Stimulated activated naive B cell treated with anti-CD40 and anti-IgM and Interleukin-4, amounts not matched to agents 10 μg/mL and 1 μg/mL and 100 μg/mL, for 72 hours (primary cell): Measurements from ENCODE around the gene SFSWAP.
"Not testable (repeated sequence)": the region's sequence is repeated elsewhere in the genome, so short reads cannot be mapped to it uniquely, and the experiment has no call there.

Experiments used
- ATAC-seq, 2 donors: fragments of 150-1000 bp; cut with Tn5 transposase; replicated peaks; 2 replicates each; pipeline ENCODE4 v1.10.0; 2021; ENCODE audit warnings: moderate library complexity in 1 of 2
- DNase-seq: peaks from one replicate; pipeline ENCODE4 v3.0.0; 2021
- H3K27ac Mint-ChIP-seq: one replicate; pipeline ENCODE4 v1.8.0; 2022; ENCODE audit warnings: mild to moderate bottlenecking, mixed read lengths
- H3K27me3 Mint-ChIP-seq, 2 donors: one replicate each; pipeline ENCODE4 v1.8.0; 2022; ENCODE audit warnings: mixed read lengths in 2 of 2
- H3K36me3 Mint-ChIP-seq, 2 donors: one replicate each; pipeline ENCODE4 v1.8.0; 2022; ENCODE audit warnings: mixed read lengths in 2 of 2, mild to moderate bottlenecking in 1 of 2
- H3K4me1 Mint-ChIP-seq, 2 donors: one replicate each; pipeline ENCODE4 v1.8.0; 2022; ENCODE audit warnings: mixed read lengths in 2 of 2, mild to moderate bottlenecking in 1 of 2
- H3K4me3 Mint-ChIP-seq, 2 donors: one replicate each; pipeline ENCODE4 v1.8.0; 2022; ENCODE audit warnings: mild to moderate bottlenecking in 2 of 2, mixed read lengths in 2 of 2, moderate library complexity in 1 of 2
- H3K9me3 Mint-ChIP-seq, 2 donors: one replicate each; pipeline ENCODE4 v1.8.0; 2022; ENCODE audit warnings: mixed read lengths in 2 of 2, mild to moderate bottlenecking in 1 of 2

The SFSWAP gene

DNA sequence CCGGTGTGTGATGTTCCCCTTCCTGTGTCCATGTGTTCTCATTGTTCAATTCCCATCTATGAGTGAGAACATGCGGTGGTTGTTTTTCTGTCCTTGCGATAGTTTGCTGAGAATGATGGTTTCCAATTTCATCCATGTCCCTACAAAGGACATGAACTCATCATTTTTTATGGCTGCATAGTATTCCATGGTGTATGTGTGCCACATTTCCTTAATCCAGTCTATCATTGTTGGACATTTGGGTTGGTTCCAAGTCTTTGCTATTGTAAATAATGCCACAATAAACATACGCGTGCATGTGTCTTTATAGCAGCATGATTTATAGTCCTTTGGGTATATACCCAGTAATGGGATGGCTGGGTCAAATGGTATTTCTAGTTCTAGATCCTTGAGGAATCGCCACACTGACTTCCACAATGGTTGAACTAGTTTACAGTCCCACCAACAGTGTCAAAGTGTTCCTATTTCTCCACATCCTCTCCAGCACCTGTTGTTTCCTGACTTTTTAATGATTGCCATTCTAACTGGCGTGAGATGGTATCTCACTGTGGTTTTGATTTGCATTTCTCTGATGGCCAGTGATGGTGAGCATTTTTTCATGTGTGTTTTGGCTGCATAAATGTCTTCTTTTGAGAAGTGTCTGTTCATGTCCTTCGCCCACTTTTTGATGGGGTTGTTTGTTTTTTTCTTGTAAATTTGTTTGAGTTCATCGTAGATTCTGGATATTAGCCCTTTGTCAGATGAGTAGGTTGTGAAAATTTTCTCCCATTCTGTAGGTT, 98.8 kb downstream of the SFSWAP start:
- H3K9me3 Mint-ChIP-seq, H3K4me1 Mint-ChIP-seq, DNase-seq, ATAC-seq, H3K27me3 Mint-ChIP-seq: not testable (repeated sequence)
- Mint-ChIP-seq H3K27ac (peak overlapping the region; percentile 37), H3K36me3 (peaks cover 12 to 17% of the 10 kb centered on the region in 2 donors), H3K4me3 (peak overlapping the region; percentile 64 to 70)

DNA sequence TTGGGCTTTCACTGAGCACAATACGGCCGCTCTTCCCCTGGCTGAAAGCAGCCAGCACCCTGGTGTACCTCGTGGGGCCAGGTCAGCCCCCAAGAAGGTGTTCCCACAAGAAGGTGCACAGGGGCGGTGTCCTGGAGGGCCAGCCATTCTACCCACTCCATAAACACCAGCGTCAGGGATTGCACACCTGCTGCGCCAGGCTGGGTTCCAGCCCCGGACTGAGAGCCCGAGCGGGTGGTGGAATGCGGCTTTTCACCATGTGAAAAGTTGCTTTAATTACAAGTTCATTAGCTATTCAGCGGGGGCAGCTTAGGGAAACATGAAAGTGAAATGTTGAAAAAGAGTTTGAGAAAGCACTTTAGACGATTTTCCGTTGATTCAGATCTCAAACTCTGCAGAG, 99.8 kb downstream of the SFSWAP start:
- no peak overlapping the region for H3K4me3 Mint-ChIP-seq
- H3K4me1 Mint-ChIP-seq, result peaks cover 0 to 2% of the 10 kb centered on the region in 2 donors
- DNase-seq (no peak), ATAC-seq (no peak)
- H3K27ac Mint-ChIP-seq, result peak overlapping the region; percentile 75
- peaks cover 5% of the 10 kb centered on the region in 2 donors for H3K9me3 Mint-ChIP-seq
- H3K36me3 Mint-ChIP-seq, result peaks cover 12 to 17% of the 10 kb centered on the region in 2 donors
- no peaks in the 10 kb centered on the region for H3K27me3 Mint-ChIP-seq

DNA sequence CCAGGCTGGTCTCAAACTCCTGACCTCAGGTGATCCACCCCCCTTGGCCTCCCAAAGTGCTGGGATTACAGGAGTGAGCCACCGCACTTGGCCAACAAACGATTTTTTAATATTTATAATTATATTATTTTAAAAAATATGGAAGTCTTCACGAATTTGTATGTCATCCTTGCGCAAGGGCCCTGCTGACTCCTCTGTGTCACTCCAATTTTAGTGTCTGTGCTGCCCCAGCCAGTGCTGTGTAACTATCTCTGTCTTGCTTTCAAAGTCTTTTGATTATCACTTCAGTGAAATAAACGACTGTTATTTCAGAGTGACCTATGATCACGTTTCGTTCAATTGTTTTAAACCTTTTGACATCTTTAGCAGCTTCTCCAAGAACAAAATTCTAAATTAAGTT, 104.2 kb downstream of the SFSWAP start:
- H3K4me3 Mint-ChIP-seq, result no peak overlapping the region
- H3K27me3 Mint-ChIP-seq, result no peaks in the 10 kb centered on the region
- ATAC-seq (no peak), DNase-seq (no peak)
- H3K4me1 Mint-ChIP-seq, result peaks cover 8 to 24% of the 10 kb centered on the region in 2 donors
- H3K27ac Mint-ChIP-seq, result no peak overlapping the region
- H3K36me3 Mint-ChIP-seq, result peaks cover 19 to 30% of the 10 kb centered on the region in 2 donors
- H3K9me3 Mint-ChIP-seq, result peaks cover 5% of the 10 kb centered on the region in 2 donors

DNA sequence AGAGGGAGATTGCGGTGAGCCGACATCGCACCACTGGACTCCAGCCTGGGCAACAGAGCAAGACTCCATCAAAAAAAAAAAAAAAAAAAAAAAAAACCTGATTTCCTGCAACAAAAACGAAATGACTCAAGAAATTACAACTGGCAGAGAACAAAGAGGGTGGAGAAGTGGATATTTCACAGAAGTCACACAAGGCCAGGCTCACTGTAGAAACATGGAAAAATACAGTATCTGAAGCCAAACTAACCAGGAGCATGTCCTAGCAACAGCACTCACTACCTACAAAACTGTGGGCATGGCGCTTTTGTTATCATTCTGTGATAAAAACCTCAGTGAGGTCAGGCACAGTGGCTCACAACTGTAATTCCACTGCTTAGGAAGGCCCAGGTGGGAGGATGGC, 105.6 kb downstream of the SFSWAP start:
- H3K27me3 Mint-ChIP-seq, result no peaks in the 10 kb centered on the region
- H3K36me3 Mint-ChIP-seq, result peaks cover 19 to 30% of the 10 kb centered on the region in 2 donors
- H3K27ac Mint-ChIP-seq, result no peak overlapping the region
- no peak overlapping the region for H3K4me3 Mint-ChIP-seq
- H3K9me3 Mint-ChIP-seq, result peaks cover 5% of the 10 kb centered on the region in 2 donors
- DNase-seq, result no peak
- peaks cover 11 to 33% of the 10 kb centered on the region in 2 donors for H3K4me1 Mint-ChIP-seq
- no peak for ATAC-seq

DNA sequence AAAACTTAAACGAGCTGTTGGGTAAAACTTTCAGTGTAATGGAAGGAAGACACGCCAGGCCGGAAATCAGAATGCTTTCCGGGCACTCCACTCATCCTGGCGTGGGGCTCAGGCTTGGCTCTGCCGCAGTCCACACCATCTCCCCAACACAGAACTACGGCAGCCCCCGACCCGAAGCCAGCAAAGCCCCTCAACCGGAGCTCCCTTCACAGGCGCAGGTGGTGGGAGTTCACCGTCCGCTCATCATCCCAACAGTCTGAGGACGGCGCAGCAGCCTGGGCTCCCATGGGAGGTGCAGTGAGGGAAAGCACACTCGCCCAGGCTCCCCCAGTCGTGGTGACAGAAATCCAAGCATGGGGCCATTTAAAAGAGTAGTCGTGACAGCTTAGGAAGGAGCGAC, 106.4 kb downstream of the SFSWAP start:
- peaks cover 14 to 39% of the 10 kb centered on the region in 2 donors for H3K4me1 Mint-ChIP-seq
- no peaks in the 10 kb centered on the region for H3K27me3 Mint-ChIP-seq
- peaks cover 5% of the 10 kb centered on the region in 2 donors for H3K9me3 Mint-ChIP-seq
- no peak overlapping the region for H3K4me3 Mint-ChIP-seq
- ATAC-seq, result no peak
- H3K27ac Mint-ChIP-seq, result peak overlapping the region; percentile 73
- no peak for DNase-seq
- peaks cover 14 to 22% of the 10 kb centered on the region in 2 donors for H3K36me3 Mint-ChIP-seq

DNA sequence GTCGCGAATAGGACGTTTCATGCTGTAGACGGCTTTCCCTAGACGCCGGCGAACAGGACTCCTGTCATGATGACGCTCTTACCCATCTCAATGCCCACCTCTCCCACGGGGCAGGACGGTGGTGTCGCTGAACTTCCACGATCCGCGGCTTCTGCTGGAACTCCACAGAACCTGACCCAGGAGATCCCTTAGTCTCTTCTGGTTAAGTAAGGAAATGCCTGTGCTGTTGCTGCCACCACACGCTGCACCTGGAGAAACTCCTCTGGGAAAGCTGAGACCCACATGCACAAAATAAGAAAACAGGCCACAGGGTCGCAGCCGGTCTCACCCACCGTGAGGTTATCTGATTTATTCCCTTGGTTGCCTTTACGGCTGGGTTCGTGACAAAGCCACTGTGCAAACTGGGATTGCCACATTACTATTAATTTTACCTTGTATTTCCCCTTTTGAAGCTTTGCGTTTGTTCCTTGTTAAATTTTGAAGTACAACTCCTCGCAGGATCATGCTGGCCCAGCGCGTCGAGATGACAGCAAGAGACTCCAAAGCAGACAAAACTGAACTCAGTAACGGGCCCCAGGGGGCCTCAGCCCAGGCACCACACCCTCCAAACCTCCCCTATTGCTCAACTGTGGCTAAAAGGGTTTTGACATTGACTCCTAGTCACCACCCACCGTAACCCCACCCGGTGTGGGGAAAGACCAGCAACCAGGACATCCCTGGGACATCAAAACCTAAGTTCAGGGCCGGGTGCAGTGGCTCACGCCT, 108.1 kb downstream of the SFSWAP start:
- H3K27ac Mint-ChIP-seq, result peak overlapping the region; percentile 37
- H3K4me1 Mint-ChIP-seq, result peaks cover 14 to 39% of the 10 kb centered on the region in 2 donors
- H3K27me3 Mint-ChIP-seq, result no peaks in the 10 kb centered on the region
- ATAC-seq (peak; percentile 80 to 84), DNase-seq (no peak)
- H3K9me3 Mint-ChIP-seq, result no peaks in the 10 kb centered on the region
- peaks cover 7 to 12% of the 10 kb centered on the region in 2 donors for H3K36me3 Mint-ChIP-seq
- H3K4me3 Mint-ChIP-seq, result peak overlapping the region in 1 of 2 donors; percentile 58

DNA sequence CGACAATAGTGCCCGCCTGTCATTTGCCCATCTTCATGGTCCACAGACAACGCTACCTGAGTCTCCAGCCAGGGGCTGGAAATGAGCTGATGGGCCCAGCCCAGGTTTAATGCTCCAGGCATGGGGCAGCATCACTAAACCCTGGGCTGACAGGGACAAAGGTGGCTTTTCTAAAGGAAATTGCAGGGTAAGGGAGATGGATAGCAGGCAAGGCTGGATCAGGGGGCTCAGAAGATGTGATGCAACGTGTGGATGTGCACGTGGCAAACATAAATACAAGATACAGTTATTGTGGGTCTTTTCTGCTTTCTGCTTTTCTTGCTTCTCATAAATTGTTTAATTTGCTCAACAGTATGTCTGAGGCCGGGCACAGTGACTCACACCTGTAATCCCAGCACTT, 113.6 kb downstream of the SFSWAP start:
- Mint-ChIP-seq H3K36me3 (peaks cover 0 to under 1% of the 10 kb centered on the region in 2 donors), H3K27me3 (peaks cover 0 to 4% of the 10 kb centered on the region in 2 donors), H3K27ac (no peak overlapping the region), H3K4me1 (peaks cover 21 to 45% of the 10 kb centered on the region in 2 donors), H3K4me3 (no peak overlapping the region), H3K9me3 (no peaks in the 10 kb centered on the region)
- ATAC-seq (no peak), DNase-seq (no peak)

DNA sequence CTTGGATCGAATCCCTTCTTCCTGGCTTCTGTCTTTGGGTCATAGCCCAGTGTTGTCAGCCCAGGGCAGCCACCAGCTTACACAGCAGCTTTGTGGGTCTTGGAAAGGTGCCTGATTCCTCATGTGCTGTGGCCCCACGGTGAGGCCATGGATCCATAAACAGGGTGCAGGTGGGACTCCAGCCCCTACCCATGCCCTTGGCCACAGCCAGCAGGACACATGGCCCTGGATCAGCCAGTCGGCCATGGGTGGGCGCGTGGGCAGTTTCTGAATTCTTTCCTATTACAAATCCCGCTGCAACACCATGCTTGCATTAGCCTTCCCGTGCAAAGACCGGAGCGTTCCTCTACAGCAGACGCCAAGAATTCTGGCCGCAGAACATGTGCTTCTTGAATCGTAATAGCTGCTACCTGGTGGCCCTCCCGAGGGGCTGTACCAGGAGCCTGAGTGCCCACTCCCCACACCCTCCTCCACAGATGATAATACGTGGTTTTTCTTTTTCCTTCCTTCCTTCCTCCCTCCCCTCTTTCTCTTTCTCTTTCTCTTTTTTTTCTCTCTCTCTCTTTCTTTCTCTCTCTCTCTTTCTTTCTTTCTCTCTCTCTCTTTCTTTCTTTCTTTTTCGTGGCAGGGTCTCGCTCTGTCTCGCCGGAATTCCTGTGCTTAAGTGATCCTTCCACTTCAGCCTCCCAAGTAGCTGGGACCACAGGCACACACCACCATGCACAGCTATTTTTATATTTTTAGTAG, 114.4 kb downstream of the SFSWAP start:
- no peak overlapping the region for H3K4me3 Mint-ChIP-seq
- ATAC-seq, result no peak
- DNase-seq, result no peak
- no peaks in the 10 kb centered on the region for H3K9me3 Mint-ChIP-seq
- H3K4me1 Mint-ChIP-seq, result peaks cover 25 to 42% of the 10 kb centered on the region in 2 donors
- H3K36me3 Mint-ChIP-seq, result no peaks in the 10 kb centered on the region
- H3K27me3 Mint-ChIP-seq, result peaks cover 0 to 4% of the 10 kb centered on the region in 2 donors
- H3K27ac Mint-ChIP-seq, result no peak overlapping the region

DNA sequence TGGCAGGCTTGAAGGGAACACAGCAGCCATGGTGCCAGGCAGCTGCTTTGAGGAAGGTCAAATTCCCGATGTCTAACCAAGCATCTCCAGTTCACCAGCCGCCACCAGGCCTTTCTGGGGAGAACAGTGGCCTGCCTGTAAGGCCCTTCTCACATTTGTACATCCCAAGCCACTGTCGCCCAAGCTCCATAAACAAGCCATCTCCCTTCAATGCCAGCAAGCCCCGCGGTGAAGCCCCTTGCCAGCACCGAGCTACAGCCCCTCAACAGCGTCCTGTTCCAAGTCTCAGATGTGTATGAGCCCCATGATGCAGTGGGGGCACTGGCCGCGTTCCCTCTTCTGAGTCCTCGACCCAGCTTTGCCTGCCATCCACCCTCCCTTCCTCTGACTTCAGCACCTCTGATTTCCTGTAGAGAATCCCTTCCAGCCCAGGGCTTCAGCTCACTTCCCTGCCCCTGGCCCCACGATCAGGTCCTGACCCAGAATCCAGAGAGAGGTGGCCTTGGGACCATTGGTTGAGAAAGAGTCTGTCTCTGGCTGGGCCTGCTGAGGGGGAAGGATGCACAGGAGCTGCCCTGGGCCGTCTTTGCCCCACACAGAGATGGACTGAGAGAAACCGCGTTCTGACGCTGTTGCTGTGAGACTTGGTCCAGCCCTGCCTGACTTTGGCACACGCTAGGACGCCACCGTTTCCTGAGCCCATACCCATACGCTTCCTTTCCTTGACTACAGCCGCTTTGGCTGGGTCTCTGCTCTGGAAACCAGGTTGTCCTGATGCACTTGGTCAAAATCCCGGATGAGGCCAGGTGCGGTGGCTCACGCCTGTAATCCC, 115.4 kb downstream of the SFSWAP start:
- Mint-ChIP-seq H3K4me3 (peak overlapping the region; percentile 32 to 68), H3K27ac (no peak overlapping the region), H3K4me1 (peaks cover 29 to 44% of the 10 kb centered on the region in 2 donors), H3K27me3 (peaks cover 0 to 4% of the 10 kb centered on the region in 2 donors), H3K36me3 (no peaks in the 10 kb centered on the region), H3K9me3 (no peaks in the 10 kb centered on the region)
- no peak for ATAC-seq
- no peak for DNase-seq

DNA sequence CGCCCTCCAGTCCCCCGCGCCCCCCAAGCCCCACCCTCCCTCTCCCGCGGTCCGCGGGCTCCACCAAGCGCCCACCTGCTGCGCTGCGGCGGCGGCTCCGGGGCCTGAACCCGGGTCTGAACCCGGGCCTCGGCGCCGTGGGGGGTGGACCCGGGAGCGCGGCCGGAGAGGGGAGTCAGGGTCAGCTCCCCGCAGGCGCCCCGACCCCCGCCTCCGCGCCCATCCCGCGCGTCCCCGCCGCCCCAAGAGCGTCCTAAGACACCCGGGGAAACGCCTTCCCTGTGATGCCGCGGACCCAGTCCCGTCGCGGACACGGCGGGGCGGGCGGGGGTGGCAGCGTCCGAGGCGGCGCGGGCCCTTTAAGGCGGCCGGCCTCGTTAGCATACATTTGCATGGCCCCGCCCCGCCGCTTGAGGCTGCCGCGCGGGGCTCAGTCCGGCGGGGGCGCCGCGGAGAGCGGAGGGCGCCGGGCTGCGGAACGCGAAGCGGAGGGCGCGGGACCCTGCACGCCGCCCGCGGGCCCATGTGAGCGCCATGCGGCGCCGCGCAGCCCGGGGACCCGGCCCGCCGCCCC, 117.2 kb downstream of the SFSWAP start, which contains the start of gene MMP17:
Gene MMP17, plus strand, starts transcription at position 433 of the 574 bp plus-strand sequence. Its CDS starts 102 bp downstream, at position 535.
- H3K4me1 Mint-ChIP-seq, result peaks cover 28 to 42% of the 10 kb centered on the region in 2 donors
- DNase-seq, result peak; percentile 43
- peak within 1 kb of the TSS; percentile 88 to 90 for H3K4me3 Mint-ChIP-seq
- H3K9me3 Mint-ChIP-seq, result no peaks in the 10 kb centered on the region
- peak; percentile 71 to 78 for ATAC-seq
- peak within 1 kb of the TSS; percentile 80 for H3K27ac Mint-ChIP-seq
- no peaks in the 10 kb centered on the region for H3K36me3 Mint-ChIP-seq
- H3K27me3 Mint-ChIP-seq, result peaks cover 0 to 4% of the 10 kb centered on the region in 2 donors

DNA sequence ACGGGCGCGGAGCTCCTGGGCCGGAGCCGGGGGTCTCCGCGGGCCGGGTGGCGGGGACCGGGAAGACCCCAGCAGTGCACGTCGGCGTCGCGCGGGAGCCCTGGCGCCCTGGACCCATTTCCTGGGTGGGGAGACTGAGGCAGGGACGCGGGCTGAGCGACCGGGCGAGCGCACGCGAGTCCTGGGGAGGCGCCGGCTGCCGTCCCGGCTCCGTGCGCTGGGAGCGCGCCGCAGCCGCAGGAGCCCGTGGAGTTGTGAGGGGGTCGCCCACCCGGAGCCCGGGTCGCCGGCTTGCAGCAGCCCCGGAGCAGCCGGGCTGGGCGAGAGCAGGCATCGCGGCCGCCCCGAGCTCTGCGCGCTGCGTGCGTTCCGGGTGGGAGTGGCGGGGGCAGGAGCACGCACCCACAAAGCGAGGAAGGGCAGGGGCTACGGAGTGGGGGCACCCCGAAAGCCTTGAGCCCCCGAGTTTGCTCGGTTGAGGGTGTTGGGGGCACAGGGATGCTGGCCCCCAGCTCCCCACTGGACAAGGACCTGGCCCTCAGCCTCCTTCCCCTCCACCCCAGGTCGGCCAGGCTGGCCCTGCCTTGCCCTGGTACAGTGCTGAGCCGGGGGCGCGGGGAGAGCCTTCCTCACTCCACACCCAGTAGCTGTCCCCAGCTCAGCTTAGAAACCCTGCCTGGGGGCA, 117.9 kb downstream of the SFSWAP start:
- Mint-ChIP-seq H3K27ac (peak overlapping the region; percentile 80), H3K9me3 (no peaks in the 10 kb centered on the region), H3K4me1 (peaks cover 28 to 49% of the 10 kb centered on the region in 2 donors), H3K36me3 (no peaks in the 10 kb centered on the region), H3K4me3 (peak overlapping the region; percentile 88 to 90), H3K27me3 (peaks cover 0 to 4% of the 10 kb centered on the region in 2 donors)
- ATAC-seq, result peak; percentile 37 to 41
- DNase-seq, result no peak

DNA sequence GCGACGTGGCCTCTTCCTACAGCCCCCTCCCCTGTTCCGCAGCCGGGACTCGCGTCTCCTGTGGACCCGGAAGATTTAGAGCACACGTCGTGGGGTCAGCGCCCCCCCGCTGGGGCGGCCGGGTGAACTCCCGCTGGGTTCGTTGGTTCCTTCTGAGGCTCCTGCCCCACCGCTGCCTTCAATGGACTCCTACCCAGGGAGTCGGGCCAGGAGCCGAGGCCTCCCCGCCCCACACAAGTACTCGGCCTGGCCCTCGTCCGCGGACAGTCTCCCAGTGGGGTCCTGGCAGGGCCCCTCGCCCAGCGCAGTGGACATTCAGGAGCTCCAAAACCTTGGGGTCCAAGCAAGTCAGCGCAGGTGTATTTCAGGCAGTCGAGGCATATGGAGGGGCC, 118.5 kb downstream of the SFSWAP start:
- H3K9me3 Mint-ChIP-seq, result no peaks in the 10 kb centered on the region
- DNase-seq, result no peak
- peaks cover 0 to 4% of the 10 kb centered on the region in 2 donors for H3K27me3 Mint-ChIP-seq
- H3K27ac Mint-ChIP-seq, result peak overlapping the region; percentile 80
- no peaks in the 10 kb centered on the region for H3K36me3 Mint-ChIP-seq
- peaks cover 28 to 49% of the 10 kb centered on the region in 2 donors for H3K4me1 Mint-ChIP-seq
- peak; percentile 2 to 3 for ATAC-seq
- H3K4me3 Mint-ChIP-seq, result peak overlapping the region; percentile 88 to 90
